HG03432 (cell line): ENCODE measurements around the gene DAPK1.

Source experiments
- ATAC-seq: cut with Tn5 transposase; IDR thresholded peaks from one replicate; pipeline ENCODE4 v1.9.1; 2021; ENCODE audit warnings: mild to moderate bottlenecking, moderate library complexity; ENCODE audit not compliant: unreplicated experiment

DAPK1 gene

GRCh38 chr9:87681271-87682061, 183.8 kb downstream of the DAPK1 start:
- no peak for ATAC-seq

DNA sequence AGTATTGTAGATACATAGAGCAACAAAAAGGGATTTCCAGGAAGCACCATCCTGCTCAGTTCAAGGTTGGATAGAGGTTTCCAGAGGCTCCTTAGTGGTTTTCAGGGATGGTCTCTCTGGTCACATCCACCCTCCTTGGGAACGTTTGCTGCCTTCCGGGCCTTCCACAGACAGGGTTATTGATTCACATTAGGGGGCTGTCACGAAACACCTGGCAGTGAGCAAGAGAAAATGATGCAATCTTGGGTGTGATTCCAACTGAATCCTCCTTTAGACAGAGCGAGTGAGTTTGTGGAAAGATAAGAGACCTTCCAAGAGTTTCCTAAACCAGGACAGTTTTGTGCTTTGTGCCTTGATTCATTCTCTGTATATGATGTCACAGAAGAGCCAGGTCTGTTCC, 184.4 kb downstream of the DAPK1 start:
- ATAC-seq: no peak

DNA sequence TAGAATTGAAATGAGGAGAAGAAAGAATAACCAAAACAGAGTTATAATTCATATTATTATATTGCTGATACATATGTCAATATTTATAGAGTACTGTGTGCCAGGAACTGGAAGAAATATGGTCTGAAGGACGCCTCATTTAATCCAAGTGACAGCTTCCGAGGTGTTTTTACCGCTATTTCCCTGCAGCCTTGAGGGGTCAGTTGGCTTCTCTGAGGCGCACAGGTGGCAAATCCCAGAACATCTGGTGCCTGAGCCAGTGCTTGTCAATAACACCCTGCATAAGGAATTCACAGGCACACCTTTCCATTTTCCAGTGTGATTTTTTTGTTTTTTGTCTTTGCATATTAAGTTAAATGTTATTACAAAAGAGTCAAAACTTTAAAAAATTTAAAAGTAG, 185.0 kb downstream of the DAPK1 start:
- no peak for ATAC-seq

- ATAC-seq: no peak
These were observed 186.3 kb downstream of the DAPK1 start for GRCh38 chr9:87683751-87684626.

DNA sequence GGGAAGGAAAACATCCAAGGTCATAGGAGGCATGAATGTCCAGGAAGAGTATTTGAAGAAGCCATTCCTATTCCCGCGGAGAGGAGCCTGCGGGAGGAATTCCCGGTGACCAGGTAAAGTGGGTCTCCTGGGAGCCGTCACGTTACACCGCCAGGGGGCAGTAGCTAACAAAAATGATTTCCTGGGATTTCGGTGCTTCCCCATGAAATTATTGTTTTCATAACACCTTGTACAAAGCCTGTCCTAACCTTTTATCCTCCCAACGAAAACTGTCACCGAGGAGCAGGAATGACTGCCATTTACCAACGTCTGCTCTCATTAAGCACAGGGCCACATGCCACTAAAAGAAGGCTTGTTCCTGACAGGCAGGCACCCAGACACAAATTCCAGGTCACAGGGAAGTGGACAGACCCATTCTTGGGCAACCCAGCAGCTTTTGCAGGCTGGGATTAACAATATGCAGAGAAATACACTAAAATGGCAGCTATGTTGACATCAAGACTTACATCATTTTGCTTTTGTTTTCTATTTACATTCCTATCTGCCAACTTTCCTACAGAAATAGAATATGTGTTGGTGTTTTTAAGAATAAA, 187.1 kb downstream of the DAPK1 start:
- ATAC-seq: no peak

GRCh38 chr9:87685441-87685840, 187.8 kb downstream of the DAPK1 start:
- ATAC-seq: no peak

DNA sequence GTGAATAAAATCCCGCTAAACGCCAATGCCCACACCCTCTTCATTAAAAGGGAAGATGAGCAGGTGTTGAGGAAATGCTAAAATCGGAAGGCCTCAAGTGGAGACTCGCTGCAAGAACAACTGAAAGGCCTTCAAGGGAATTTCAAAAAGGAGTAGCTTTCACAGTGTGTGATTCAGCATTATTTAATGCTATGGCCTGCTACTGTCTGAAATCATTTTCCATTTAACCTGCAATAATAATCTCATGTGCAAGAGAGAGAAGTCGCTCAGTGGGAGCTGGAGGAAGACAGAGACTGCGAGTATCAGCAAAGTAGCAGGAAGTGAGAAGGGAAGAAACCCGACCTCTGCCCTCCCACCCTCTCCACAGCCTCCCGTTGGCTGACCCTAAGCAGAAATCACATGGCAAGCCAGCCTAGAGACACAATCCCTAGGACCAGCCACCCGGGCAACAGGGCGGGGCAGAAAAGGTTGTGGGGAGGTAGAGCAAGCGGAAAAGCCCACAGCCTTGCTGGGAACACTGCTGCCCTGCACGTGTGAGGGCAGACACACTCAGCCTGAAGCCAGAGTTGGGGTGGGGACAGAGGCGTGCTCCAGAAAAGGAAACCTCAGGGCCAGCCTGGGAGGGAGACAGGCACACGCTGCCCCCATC, 188.3 kb downstream of the DAPK1 start:
- no peak for ATAC-seq

DNA sequence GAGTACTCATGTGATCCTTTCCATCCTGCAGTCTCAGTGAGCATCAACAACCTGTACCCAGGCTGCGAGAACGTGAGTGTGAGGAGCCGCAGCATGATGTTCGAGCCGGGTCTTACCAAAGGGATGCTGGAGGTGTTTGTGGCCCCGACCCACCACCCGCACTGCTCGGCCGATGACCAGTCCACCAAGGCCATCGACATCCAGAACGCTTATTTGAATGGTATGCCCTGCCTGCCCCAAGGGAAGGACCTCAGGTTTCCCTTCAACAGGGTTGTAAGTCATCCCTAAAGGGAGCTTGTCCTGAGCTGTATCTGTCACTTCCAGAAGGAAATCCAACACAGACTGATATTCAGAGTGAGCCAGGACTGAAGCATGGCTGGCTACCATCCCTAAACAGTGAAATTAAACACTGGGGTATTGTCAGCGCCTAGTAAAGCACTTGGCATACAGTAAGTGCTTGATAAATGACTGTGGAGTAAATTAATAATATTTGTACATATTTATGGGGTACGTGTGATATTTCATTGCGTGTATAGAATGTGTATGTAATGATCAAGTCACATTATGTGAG, 188.9 kb downstream of the DAPK1 start:
- ATAC-seq: no peak

DNA sequence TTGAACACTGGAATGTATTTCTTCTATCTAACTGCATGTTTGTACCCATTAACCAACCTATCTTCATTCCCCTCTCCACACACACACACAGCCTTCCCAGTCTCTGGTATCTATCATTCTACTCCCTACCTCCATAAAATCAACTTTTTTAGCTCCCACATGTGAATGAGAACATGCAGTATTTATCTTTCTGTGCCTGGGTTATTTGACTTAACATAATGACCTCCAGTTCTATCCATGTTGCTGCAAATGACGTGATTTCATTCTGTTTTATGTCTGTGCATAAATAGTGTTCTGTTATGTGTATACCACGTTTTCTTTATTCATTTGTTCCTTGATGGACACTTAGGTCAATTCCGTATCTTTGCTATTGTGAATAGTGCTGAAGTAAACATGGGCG, 189.5 kb downstream of the DAPK1 start:
- ATAC-seq: no peak

GRCh38 chr9:87694236-87694755, 196.6 kb downstream of the DAPK1 start:
- no peak for ATAC-seq

- ATAC-seq: no peak
These were observed 197.9 kb downstream of the DAPK1 start for GRCh38 chr9:87695523-87695922.

GRCh38 chr9:87696641-87697040, 199.0 kb downstream of the DAPK1 start:
- ATAC-seq: no peak

- ATAC-seq: no peak
These were observed 200.6 kb downstream of the DAPK1 start for GRCh38 chr9:87698069-87698809.

- ATAC-seq: no peak
These were observed 202.2 kb downstream of the DAPK1 start for GRCh38 chr9:87699835-87700234.

DNA sequence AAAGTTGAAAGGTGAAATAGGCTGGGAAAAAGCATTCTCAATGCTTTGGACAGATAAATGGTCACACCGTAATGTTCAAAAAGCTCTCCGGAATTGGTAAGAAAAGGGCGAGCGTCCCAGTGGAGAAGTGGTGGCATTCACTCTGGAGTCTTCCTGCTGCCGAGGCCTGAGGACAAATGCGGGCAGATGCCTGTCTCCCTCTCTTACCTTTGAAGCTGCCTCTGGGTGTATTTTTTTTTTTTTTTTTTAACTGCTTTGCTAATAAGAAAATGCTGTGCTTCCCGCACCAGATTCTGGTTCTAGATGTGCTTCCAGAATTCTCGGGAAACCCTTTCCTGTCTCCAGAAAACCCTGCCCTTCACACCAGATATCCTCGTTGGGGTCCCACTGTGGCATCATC, 203.8 kb downstream of the DAPK1 start:
- no peak for ATAC-seq

GRCh38 chr9:87701931-87702421, 204.3 kb downstream of the DAPK1 start:
- no peak for ATAC-seq

GRCh38 chr9:87702921-87703320, 205.3 kb downstream of the DAPK1 start:
- no peak for ATAC-seq

DNA sequence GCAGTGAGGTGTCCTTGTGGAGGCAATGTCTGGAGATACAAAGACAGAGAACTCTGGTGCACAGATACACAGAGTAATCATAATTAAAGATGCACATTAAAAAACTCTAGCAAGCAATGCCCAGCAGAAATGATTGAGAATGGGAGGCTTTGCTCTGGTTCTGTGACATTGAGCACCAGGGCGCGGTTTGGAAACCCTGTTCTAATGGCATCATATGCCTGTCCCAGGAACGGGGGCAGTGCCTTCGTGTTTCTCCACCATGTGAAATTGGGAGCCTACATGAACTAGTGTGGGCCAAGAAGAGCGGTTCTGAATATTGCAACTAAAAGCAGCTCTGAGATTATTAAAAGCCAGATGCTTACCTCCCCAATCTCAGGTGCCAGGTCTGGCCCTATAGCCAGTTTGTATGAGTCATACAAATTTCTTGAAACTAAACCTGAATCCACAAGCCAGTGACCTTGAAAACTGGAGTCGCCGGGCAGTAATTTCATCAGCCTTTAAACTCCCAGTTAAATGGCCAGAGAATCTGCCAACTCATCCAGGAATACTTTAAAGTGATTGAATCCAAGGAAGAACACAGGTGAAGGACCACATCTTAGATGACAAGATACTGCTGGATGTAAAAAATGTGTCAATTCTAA, 206.1 kb downstream of the DAPK1 start:
- no peak for ATAC-seq

GRCh38 chr9:87704342-87704741, 206.7 kb downstream of the DAPK1 start:
- ATAC-seq: no peak
